Measurements from ENCODE around the gene PRR13. TPM values are rescaled to one million over a fixed set of nuclear protein-coding genes. Genes with fewer than 3 reads are reported as not detected.
A peak's percentile ranks its signal among the peaks of the same experiment; 100 is the strongest.

PRR13 gene
- total and polyA plus RNA-seq, 9 of the 15 experiments (the other 6 are each of a cell fraction or from before 2014, with no cell fraction given) = 117 to 835 (median 285) TPM

GRCh38 chr12:53431187-53431586, 10.3 kb upstream of the PRR13 start:
- ChIA-PET POLR2A (interaction anchor here (0.5 to 1.0 kb wide), 3 partner anchors 10 to 59 kb away, joined by 3 to 4 read pairs (median 4); partner anchors contain the start of gene PRR13), CTCF (ENCODE audit: low intra/inter-chr PET ratio) (no interaction called here)
- 52% methylated on average over 7 of the region's 7 CpGs for WGBS (ENCODE audit: insufficient coverage, low coverage, missing lambda C conversion rate)
- H3K9me3 ChIP-seq (replicated peaks; ENCODE audit: control insufficient read depth, insufficient read depth, low read depth, low read length) = no peaks in the 10 kb centered on the region
- H3K4me2 ChIP-seq (ENCODE audit: insufficient read depth, low read length) = no peak overlapping the region
- H3K27ac ChIP-seq (ENCODE audit: extremely low read depth, low read depth, low read length) = no peak overlapping the region
- peaks cover 3 to 9% of the 10 kb centered on the region in 2 experiments; a peak in 4 of 5 replicates for H3K4me1 ChIP-seq (replicated peaks in 1 of 2; ENCODE audit: control insufficient read depth in 2 of 2, insufficient read depth in 2 of 2, low read length in 2 of 2)
- no peak for FAIRE-seq
- H3K27me3 ChIP-seq (ENCODE audit: control insufficient read depth in 2 of 2, insufficient read depth in 2 of 2, low read length in 2 of 2) = no peaks in the 10 kb centered on the region
- no TSS peak for BruUV-seq (replicated peaks)
- H3K79me2 ChIP-seq (ENCODE audit: control insufficient read depth, insufficient read depth, low read length) = peaks cover 1% of the 10 kb centered on the region; the same call in 2 of the 3 replicates
- H2AFZ ChIP-seq (ENCODE audit: low read depth, low read length) = no peak overlapping the region
- intact Hi-C loops (cut with micrococcal nuclease) = no loop called here
- H3K36me3 ChIP-seq (ENCODE audit: control insufficient read depth, insufficient read depth, low read length) = peaks cover 36% of the 10 kb centered on the region; the same call in 2 of the 3 replicates
- no peaks in the 10 kb centered on the region for H3K9me1 ChIP-seq (ENCODE audit: control insufficient read depth, insufficient read depth, low read length)
- ATAC-seq = no peak
- no peak overlapping the region for H3K4me3 ChIP-seq
- no peaks in the 10 kb centered on the region for H4K20me1 ChIP-seq (replicated peaks; ENCODE audit: control insufficient read depth, insufficient read depth, low read length)
- H3K9ac ChIP-seq (ENCODE audit: insufficient read depth in 1 of 2, low read depth in 2 of 2, low read length in 2 of 2) = 0 out of 4 replicates have a peak overlapping the region, but pooled peaks of 1 of the 2 experiments have one; percentile 55
- no peak for DNase-seq (ENCODE audit: extremely low read depth in 1 of 4, low spot score in 3 of 4)
- in situ Hi-C loops (cut with MboI) = no loop called here
- TF ChIP-seq CBX8 (IDR thresholded peaks at IDR 0.05; ENCODE audit: borderline replicate concordance, extremely low read depth, low read depth, low read length, poor library complexity, severe bottlenecking) (no peak), ZKSCAN1 (IDR thresholded peaks at IDR 0.05; ENCODE audit: low read depth, low read length) (no peak), TBP (optimal IDR thresholded peaks at IDR 0.05; ENCODE audit: low read depth, low read length) (no peak), JUN (IDR thresholded peaks at IDR 0.05; ENCODE audit: borderline replicate concordance, low read depth, low read length) (no peak), JUN (CRISPR knock-in tag; IDR thresholded peaks at IDR 0.05; ENCODE audit: borderline replicate concordance) (no peak), ZNF124 (CRISPR knock-in tag; IDR thresholded peaks at IDR 0.05) (no peak), E4F1 (CRISPR knock-in tag; IDR thresholded peaks at IDR 0.05; ENCODE audit: borderline replicate concordance) (no peak), EHMT2 (IDR thresholded peaks at IDR 0.05) (no peak), MCM3 (IDR thresholded peaks at IDR 0.05) (no peak), ETV1 (tag; conservative IDR thresholded peaks at IDR 0.05; ENCODE audit: low read depth) (no peak), ZNF740 (CRISPR knock-in tag; IDR thresholded peaks at IDR 0.05) (no peak), ZNF740 (tag; IDR thresholded peaks at IDR 0.05) (no peak)
- TF ChIP-seq, protein P1, sequence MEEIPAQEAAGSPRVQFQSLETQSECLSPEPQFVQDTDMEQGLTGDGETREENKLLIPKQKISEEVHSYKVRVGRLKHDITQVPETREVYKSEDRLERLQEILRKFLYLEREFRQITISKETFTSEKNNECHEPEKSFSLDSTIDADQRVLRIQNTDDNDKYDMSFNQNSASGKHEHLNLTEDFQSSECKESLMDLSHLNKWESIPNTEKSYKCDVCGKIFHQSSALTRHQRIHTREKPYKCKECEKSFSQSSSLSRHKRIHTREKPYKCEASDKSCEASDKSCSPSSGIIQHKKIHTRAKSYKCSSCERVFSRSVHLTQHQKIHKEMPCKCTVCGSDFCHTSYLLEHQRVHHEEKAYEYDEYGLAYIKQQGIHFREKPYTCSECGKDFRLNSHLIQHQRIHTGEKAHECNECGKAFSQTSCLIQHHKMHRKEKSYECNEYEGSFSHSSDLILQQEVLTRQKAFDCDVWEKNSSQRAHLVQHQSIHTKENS (CRISPR knock-in tag; IDR thresholded peaks at IDR 0.05) = no peak
- TF ChIP-seq, protein P2, sequence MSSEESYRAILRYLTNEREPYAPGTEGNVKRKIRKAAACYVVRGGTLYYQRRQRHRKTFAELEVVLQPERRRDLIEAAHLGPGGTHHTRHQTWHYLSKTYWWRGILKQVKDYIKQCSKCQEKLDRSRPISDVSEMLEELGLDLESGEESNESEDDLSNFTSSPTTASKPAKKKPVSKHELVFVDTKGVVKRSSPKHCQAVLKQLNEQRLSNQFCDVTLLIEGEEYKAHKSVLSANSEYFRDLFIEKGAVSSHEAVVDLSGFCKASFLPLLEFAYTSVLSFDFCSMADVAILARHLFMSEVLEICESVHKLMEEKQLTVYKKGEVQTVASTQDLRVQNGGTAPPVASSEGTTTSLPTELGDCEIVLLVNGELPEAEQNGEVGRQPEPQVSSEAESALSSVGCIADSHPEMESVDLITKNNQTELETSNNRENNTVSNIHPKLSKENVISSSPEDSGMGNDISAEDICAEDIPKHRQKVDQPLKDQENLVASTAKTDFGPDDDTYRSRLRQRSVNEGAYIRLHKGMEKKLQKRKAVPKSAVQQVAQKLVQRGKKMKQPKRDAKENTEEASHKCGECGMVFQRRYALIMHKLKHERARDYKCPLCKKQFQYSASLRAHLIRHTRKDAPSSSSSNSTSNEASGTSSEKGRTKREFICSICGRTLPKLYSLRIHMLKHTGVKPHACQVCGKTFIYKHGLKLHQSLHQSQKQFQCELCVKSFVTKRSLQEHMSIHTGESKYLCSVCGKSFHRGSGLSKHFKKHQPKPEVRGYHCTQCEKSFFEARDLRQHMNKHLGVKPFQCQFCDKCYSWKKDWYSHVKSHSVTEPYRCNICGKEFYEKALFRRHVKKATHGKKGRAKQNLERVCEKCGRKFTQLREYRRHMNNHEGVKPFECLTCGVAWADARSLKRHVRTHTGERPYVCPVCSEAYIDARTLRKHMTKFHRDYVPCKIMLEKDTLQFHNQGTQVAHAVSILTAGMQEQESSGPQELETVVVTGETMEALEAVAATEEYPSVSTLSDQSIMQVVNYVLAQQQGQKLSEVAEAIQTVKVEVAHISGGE (CRISPR knock-in tag; IDR thresholded peaks at IDR 0.05) = no peak

Measured in K562 (cell line).